Measurements from ENCODE around the gene UBAC1.
A peak's percentile ranks its signal among the peaks of the same experiment; 100 is the strongest.

Gene UBAC1

DNA sequence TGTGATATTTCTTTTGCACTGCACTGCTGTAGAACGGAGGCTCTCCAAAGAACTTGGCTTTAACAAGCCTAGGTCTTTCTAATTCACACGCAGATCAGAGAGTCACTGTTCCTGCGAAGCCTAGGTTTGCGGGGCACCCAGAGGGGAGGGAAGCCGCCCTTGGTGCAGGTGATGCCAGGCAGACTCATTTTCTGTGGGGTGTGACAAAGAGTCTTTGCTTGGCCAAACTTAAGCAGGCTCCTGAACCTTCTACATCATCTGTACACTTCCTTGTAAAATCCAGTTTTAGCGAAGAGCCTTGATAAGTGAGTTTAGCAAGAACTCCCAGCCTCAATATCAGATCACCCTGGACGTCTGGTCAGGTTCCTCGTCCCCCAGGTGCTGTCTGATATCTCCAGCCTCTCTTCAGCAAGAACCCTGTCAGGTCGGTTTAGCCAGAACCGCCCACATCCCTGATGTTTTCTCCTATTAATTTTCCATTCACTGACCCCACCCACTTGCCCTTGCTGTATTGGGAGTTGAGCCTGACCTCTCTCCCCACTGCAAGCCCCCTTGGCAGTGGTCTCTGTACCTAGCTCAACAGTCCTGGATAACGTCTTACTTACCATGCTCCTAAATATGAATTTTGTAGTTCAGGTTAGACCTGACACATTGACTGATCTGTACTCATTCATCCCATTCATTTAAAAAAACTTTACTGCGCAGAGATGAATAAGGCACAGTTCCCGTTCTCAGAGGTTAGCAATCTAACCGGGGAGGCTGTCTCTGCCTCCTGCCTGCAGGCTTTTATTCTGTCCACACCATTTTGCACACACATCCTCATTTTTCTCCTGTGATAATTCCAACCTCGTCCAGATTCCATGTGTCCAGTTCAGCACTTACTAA lies 880 bp upstream of the UBAC1 start:
- TF ChIP-seq ZFX (IDR thresholded peaks at IDR 0.05): no peak
- TF ChIP-seq, protein P1, sequence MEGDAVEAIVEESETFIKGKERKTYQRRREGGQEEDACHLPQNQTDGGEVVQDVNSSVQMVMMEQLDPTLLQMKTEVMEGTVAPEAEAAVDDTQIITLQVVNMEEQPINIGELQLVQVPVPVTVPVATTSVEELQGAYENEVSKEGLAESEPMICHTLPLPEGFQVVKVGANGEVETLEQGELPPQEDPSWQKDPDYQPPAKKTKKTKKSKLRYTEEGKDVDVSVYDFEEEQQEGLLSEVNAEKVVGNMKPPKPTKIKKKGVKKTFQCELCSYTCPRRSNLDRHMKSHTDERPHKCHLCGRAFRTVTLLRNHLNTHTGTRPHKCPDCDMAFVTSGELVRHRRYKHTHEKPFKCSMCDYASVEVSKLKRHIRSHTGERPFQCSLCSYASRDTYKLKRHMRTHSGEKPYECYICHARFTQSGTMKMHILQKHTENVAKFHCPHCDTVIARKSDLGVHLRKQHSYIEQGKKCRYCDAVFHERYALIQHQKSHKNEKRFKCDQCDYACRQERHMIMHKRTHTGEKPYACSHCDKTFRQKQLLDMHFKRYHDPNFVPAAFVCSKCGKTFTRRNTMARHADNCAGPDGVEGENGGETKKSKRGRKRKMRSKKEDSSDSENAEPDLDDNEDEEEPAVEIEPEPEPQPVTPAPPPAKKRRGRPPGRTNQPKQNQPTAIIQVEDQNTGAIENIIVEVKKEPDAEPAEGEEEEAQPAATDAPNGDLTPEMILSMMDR (conservative IDR thresholded peaks at IDR 0.05): no peak
- peak overlapping the region; percentile 86 for H3K27ac ChIP-seq

DNA sequence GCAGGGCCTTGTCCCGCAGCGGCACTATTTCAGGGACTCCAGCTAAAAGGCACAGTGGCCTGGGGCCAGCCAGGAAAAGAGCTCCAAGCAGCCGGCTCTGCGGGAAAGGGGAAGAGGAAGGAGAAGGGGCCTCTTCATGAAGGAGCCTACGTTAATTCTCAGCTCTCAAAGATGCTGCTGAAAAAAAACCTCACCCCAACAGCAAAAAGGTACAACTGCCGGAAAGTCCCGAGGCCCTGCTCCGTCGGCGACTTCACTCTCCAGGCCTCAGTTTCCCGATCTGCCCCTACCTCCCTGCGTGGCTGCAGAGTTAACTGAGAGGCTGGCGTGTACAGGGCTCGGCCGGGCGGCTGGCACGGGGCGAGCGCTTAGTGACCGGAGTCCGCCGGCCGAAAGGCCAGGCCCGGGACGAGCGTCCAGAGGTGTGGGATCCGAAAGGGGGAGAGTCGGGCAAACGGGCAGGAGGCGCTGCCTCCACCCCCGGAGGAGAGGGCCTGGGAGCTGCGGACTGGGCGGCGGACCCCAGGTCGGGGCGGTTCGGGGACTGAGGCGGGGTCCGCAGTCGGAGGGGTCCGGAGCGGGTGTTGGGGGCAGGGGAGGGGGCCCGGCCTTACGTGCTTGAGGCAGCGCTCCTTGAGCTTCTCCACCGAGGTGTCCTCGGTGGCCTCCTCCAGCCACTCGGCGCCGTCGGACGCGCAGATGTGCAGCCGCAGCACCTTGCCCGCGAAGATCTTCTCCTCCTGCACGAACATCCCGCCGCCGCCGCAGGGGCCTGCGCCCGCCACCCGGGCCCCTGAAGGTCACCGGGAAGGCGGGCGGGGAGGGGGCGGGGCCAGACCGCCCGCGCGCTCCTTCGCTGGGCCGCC lies 529 bp downstream of the UBAC1 start:
- TF ChIP-seq, protein P1 (conservative IDR thresholded peaks at IDR 0.05): no peak
- TF ChIP-seq ZFX (IDR thresholded peaks at IDR 0.05): peak; percentile 88; the same call in 1 of the 2 replicates
- peak overlapping the region; percentile 86 for H3K27ac ChIP-seq

DNA sequence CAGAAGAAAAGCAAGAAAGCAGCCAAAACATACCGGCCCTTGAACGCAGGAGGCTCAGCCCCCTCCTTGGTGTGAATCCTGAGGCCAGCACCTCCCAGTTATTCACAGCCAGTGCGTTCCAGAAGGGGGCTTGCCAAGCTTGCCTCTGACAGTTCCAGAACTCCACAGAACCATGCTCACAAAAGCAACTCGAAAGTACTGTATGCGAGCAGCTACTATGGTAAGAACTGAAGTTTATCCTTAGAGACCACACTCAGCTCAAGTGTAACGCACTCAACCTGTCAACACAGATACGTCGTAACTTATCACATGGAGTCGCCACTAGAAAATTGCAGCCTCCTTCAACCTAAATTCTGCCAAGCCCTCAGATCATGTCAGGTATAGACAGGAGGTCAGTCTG lies 1.4 kb downstream of the UBAC1 start:
- peak overlapping the region; percentile 86 for H3K27ac ChIP-seq
- TF ChIP-seq, protein P1 (conservative IDR thresholded peaks at IDR 0.05): no peak
- TF ChIP-seq ZFX (IDR thresholded peaks at IDR 0.05): no peak

DNA sequence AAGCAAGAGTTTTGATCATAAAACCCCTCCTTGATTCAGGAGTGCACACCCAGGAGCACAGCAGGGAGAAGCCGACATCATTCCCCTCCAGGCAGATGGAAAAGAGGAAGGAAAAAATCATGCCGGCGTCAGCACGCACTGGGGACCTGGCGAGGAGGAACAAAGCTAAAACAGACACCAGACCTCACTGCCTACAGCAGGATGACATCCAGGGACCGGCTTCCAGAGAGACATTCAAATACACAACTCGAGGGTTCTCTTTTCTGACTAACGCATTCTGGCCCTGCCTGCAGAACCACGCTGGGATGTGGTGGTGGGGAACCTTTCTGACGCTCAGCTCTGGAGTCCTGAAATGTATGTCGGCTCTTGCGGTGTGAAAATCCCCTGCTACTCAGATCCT lies 2.7 kb downstream of the UBAC1 start:
- TF ChIP-seq ZFX (IDR thresholded peaks at IDR 0.05): no peak
- TF ChIP-seq, protein P1 (conservative IDR thresholded peaks at IDR 0.05): no peak

DNA sequence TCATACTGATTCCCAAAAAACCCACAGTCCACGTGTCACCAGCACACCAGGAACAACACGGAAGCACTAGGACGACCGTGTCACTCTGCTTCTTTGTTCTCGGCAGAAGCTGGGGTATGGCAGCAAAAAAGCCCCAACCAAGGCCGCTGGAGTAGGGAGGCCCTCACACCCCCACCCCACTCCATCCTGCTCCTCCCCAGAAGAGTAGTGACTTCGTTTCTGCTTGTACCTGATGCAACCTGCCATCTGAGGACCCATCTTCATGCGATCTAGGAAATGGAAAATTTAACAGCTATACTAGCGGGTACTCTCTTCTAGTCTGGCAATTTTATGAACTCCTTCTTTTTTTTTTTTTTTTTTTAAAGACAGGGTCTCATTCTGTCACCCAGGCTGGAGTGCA lies 3.7 kb downstream of the UBAC1 start:
- no peak overlapping the region for H3K27ac ChIP-seq
- TF ChIP-seq ZFX (IDR thresholded peaks at IDR 0.05): no peak
- TF ChIP-seq, protein P1 (conservative IDR thresholded peaks at IDR 0.05): no peak

More for the DNA sequence above, 2.7 kb downstream of the UBAC1 start:
- H3K27ac ChIP-seq: no peak overlapping the region

DNA sequence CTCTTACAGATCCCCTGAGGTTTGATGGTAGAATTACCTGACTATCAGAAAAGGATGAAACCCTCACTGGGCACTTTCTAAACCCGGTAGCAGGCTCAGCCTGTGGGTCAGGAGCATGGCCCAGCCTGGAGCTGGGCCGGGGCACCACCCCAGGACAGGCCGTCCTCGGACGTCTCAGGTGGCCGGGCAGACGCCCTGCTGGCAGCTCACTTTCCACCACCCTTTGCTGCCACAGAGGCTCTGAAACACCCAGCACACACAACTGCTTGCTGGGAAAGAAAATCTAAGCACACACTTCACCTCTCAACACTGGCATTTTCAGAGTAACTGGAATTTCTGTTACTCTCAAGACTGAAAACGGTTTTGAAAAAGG lies 4.4 kb downstream of the UBAC1 start:
- TF ChIP-seq ZFX (IDR thresholded peaks at IDR 0.05): no peak
- H3K27ac ChIP-seq: no peak overlapping the region

DNA sequence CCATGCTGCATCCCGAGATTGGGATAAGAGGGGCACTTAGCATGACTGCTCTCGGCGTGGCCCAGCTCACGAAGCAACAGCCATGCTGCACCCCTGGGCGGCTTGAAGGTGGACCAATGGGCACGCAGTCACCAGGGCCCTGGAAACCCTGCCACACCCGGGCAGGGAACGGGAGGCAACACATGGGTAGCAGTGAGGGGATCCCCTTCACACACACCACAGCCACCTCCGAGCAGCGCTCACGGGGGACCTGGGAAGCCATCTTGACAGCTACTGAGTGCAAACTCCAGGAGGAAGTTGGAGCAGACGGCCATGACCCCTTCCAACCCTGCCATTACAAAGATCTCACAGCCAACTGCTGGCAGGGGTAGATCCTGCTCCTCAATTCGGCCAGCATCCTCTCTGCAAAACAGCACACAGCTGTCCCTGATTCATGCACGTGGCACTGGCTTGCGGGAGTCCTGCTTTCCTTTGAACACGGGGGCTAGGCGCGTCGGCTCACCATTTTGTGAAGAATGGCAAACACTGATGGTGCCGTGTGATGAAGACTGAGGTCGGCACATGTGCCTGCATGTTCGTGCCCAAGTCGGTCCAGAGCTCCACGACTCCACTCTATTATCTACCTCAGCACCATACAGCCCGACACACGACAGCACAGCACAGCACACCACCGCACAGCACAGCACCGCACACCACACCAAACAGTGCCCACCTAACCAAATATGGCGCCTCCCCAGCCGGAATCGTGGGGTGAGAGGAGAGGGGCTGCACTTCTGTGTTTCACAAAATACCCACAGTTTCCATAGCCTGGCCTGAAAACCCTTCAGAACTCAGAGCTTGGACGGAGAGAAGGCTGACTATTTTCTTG lies 5.0 kb downstream of the UBAC1 start:
- no peak overlapping the region for H3K27ac ChIP-seq
- TF ChIP-seq ZFX (IDR thresholded peaks at IDR 0.05): no peak
- TF ChIP-seq, protein P1 (conservative IDR thresholded peaks at IDR 0.05): no peak
